MV-4-11 (cell line): Measurements from ENCODE around the gene SLC25A51.
"Not testable (repeated sequence)": the region's sequence is repeated elsewhere in the genome, so short reads cannot be mapped to it uniquely, and the experiment has no call there.

Experiments used
- DNase-seq: peaks from one replicate; lab custom pipeline; 2025; lab: John Stamatoyannopoulos, UW

SLC25A51 gene

DNA sequence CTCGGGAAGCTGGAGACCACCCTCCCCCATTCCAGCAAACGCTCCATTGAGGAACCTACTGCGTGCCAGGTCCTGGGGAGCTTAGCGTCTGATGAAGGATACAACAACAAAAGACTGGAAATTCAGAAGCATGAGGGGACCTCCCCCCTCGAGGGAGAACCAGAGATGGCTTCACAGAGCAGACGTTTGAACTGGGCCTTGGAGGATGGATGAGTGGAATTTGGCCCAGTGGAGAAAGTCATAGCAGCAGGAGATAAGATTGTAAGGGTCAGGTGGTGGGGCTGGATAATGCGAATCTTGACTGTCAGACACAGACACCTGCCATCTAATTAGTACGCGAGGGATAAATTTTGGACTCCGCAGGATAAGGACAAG lies 1.2 kb upstream of the SLC25A51 start:
- no peak for DNase-seq

DNA sequence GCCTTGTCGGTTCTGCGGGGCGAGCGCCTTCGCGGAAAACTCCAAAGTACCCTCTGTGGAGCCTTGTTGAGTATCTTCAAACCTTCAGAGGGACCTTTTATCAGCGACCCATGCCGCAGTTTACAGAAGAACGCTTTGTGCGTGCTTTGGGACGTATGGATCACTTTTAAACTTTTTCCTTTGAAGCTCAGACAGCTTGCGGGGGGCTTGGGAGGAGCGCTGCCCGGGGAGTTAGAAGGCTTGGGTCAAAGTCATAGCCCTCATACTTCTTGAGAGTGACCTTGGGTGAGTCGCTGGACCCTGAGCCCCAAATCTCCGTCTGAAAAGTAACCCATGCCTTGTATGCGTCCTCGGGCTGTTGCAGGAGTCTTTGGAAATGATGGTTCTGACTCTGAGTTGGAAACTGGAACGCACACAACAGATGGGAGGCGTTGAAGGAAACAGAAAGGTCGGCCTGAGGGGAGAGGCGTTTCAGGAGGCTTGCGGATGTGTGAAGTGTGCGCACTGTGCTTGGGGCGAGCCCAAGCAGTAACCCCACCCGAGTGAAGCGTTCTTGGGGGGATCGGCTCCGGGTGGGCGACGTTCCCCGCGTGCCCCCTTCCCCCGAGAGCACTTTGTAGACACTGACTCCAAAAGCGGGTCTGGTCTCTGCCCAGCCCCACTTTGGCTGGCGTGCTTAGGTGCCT lies 661 bp upstream of the SLC25A51 start:
- no peak for DNase-seq

DNA sequence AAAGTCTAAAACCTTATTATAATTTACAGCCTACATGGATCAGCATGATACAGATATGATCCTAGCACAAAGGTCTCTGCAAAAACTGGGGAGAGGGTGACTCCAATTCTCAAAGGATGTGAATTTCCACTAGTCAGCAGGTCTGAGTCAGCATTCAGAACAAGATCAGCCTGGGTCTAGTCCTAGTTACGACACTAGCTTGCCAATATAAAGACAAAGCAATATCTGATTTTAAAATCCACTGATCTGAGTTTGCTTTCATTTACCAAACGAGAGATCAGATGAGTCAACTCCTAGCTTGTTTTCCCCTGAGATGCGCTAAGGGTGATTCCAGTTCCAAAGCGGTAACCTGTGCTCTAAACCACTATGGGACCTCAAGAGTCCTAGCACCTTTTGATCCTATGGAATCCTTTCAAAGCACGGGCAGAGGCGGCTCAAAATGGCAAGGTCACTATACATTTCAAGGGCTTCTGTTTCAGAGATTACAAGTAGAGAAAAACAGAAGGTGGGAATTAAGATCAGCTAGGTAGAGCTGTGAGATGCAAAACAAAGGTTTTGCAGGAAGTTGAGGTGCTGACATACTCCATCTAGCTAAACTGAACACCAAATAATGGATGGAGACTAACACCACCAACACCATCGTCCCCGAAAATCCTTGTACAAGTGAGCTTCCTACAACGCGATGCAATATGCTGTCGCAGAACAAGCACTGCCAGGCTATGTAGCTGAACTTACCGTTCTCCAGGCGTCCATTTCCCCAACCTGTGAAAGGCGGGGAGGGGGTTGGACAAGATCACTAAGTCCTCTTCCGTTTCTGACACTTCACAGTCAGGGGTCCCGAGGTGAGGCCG lies 906 bp downstream of the SLC25A51 start:
- DNase-seq = peak; percentile 14

DNA sequence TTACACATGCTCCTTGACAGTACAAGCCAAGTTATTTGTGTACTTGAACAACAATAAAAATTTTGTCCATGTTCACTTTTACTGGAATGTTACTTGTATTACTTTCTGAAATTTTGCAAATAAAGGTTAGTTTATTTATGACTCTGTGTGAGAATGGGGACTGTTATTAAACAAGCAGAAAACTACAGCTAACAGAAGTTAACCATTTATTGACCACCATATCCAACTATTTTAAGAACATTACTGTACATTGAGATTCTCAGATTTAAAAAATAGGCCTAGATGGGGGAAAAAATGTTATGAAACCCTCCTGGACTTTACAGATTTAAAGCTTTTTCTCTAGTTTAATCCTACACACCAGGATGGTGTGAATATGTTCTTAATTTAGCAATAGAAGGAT lies 1.8 kb downstream of the SLC25A51 start:
- DNase-seq = no peak

DNA sequence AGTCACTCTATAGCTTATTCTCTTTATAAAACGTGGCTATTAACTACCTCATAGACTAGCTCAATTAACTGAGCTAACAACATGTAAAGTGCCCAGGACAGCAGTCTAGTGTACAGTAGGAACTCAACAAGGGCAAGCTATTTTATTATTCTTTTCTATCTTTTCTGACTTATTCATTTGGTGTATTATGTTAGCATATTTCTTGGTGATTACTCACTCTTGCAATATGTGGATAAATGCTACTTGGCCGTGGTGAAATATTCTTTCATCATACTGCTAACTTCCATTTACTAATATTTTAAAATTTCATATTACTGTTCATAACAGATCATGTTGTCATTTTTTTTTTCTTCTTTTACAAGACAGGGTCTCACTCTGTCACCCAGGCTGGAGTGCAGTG lies 4.9 kb downstream of the SLC25A51 start:
- DNase-seq = no peak

DNA sequence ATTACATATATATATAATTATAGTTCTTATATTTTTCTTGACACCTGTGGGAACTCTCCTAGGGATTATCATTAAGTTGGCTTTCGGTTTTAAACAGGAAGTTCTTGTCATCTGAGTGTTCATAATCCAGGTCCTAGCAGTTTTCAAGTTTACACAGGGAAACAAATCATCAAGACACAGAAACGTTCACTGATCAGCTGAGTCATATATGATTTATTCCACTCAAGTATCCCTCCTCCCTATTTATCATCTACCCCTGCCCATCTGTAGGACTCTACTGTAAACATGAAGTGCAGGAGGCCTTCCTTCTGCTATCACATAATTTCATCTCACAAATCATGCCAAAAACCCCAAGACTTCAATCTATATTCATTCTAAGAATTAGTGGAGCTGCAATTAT lies 6.3 kb downstream of the SLC25A51 start:
- DNase-seq = no peak

DNA sequence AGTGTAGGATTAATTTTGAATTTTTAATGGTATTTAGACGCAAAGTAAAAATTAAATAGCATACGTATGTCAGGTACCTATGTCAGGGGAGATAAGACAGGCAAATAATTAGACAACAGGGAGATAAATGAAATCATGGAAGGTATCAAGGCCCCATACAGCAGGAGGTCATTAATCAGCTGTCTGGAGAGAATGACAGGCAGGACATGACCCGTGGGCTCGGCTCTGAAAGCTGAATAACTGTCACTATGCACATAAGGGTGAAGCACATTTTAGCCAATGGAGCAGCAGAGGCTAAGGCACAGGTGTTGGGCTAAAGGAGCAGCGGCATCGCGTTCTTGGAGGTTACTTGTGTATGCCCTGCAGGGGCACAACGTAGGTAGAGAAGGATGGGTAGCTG lies 11.9 kb downstream of the SLC25A51 start:
- no peak for DNase-seq

DNA sequence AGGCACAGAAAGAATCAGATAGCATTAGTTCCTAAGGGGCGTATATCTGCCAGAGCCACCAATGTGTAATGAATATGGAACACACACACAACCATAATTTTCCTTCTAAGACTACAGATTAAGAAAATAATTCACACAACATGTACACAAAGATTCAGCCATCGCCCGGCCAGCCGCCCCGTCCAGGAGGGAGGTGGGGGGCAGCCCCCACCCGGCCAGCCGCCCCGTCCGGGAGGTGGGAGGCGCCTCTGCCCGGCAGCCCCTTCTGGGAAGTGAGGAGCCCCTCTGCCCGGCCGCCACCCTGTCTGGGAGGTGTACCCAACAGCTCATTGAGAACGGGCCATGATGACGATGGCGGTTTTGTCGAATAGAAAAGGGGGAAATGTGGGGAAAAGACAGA lies 12.9 kb downstream of the SLC25A51 start:
- not testable (repeated sequence) for DNase-seq

DNA sequence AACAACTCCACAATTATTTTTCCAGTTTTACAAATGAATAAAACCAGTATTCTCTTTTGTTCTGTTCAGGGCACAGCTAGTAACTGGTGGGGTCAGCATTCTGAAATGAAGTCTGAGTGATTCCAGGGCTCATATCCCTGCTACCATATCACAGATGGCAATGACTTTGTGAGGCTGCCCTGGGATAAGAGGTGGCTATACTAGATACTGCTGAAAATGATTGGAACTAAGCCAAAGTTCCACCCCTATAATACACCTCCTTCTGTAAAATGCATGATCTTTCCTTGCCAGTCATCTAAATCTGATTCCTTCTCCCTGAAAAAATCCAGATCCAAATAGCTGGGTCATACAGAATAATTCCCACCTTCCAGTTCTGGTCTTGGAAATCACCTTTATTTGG lies 14.4 kb downstream of the SLC25A51 start:
- no peak for DNase-seq

DNA sequence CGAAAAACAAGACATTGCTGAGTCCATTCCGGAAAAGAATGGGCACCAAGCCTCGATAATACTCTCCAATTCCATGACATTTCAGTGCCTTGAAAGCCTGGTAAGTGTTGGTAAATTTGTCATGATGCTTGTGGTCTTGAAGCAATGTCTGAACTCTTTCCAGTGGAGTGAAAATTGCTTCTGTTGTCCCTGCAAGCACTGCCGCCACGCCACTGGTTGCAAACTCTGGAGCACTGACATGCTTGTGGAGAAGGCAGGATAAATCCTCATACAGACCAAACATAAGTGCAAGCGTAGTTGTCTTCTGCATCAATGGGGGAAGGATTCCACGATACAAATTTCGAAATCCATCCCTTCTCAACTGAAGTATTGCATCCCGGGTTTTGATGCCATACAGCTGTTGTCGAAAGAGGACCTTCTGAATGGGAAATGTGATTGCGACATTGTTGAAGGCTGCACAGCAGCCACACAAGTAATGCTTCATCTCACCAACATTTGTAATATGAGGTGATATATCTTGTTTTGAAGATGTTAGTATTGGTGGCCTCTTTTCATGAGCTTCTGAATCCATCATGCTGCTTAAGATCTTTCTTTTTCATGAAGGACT lies 15.8 kb downstream of the SLC25A51 start:
- DNase-seq = peak; percentile 89

DNA sequence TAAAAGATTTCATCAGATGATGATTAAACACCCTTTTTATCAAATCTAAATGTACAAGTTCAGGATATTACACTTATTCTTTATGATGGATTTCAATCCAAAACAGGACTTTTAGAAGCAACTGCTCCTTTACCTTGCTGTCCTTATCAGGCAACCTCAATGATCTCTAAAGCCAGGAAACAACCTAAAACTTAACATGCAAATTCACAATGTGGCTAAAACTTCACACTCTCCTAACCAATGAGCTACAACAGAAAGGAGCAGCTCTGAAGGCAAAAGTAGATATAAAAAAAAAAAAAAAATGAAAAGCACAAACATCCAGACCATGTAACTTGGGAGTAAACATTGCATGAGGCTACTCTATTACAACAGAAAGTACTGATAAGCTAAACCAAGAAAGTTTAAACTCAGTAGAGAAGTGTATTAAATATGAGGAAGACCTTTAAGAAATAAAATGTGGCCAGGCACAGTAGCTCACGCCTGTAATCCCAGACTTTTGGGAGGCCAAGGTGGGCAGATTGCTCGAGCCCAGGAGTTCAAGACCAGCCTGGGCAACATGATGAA lies 22.9 kb downstream of the SLC25A51 start:
- DNase-seq = no peak

DNA sequence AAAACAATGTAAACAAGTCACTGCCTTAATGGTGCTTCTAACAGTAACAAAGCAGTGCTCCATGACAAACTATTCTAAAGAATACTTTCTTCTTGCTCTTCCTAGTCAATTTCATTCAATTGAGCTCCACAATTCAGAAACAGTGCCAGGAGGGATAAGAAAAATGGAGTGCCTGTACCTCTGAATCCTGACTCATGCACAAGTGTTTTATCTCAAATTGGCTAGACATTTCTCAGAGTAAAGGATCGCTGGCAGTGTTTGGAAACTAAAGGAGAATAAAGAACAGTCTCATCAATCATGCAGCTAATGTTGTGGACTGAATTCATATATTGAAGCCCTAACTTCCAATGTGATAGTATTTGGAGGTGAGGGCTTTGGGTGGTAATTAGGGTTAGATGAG lies 27.6 kb downstream of the SLC25A51 start:
- DNase-seq = no peak

DNA sequence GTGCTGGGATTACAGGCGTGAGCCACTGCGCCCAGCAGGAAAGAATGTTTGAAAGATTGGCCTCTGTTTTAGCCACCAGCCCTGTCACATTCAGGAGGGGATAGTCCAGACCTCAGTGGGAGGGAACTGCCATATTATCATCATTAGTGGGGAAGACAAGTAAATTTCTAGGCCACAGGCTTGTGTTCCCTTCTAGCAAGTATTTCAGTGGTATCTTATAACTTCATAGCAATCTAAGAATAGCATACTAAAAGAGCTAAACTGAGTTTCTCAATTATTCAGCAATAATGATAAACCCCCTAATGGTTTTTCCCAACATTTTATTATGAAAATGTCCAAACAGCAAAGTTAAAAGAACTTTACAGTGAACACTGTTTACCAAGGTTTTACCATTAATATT lies 30.0 kb downstream of the SLC25A51 start:
- DNase-seq = no peak

DNA sequence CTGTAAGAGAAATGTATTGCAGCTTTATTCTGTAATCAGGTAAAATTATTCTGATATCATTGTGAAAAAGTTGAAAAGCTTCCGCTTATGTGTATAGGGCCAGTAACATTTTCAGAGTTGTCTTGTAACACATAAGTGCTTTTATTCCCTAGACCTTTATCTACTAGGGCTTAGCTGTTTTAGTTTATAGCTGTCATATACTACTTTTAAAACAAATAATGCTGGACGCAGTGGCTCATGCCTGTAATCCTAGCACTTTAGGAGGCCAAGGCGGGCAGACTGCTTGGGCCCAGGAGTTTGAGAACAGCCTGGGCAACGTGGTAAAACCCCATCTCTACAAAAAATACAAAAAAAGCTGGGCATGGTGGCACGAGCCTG lies 33.1 kb downstream of the SLC25A51 start:
- DNase-seq = no peak

DNA sequence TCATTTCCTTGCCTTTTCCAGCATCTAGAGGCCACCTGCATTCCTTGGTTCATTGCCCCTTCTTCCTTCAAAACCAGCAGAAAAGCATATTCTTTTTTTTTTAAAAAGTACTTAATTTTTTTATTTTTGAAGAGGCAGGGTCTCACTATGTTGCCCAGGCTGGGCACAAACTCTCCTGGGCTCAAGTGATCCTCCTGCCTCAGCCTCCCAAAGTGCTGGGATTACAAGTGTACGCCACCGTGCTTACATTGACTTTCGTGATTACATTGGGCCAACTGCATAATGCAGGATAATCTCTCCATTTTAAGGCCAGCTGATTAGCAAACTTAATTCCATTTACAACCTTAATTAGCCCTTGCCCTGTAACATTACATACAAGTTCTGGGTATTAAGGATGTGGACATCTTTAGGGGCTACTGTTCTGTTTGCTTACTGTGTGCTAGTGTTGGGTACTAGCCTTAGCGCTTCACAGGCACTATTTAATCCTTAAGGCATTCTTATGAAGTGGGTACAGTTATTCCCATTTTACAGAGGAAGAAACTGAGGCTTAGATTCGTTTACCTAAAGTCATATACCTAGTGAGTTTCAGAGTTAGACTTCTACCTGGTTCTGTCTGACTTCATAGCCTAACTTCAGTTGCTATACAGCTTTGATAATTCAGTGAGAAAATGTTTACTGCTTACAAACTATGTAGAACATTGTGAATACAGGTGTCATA lies 33.7 kb downstream of the SLC25A51 start:
- no peak for DNase-seq

DNA sequence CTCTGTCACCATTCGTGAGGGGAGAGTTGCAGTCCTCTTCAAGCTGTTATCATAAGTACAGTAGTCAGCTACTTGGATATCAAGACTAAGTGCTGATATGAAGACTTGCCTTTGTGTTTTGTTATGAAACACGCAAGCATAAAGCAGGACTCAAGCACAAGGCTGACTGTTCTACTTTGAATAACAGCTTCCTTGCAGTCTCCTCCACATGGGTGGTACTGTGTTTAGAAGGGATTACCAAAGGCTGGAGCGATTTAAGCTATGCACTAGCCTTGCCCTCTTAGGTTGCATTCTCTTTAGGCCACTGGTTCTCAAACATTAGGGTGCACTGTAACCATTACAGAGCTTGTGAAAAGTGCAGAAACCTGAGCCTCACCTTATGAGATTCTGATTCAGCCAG lies 41.4 kb downstream of the SLC25A51 start:
- no peak for DNase-seq

DNA sequence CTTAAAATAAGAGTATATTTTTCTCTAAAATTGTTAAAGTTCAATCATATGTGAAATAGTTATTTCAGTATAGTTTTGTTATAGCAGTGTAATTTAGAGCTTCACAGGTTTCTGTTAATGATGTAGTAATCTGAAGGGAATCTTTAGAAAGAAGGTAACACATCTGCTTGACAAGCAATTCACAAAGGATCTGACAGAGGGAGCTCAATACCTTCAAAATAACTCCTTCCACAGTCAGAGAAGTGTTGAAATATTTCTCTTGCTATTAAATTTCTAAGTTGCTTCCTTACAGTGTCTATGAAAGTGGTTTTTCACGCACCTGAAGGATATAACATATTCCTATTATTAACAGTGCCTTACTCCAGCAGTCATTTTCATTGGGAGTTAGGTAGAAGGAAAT lies 44.9 kb downstream of the SLC25A51 start:
- peak; percentile 35 for DNase-seq

DNA sequence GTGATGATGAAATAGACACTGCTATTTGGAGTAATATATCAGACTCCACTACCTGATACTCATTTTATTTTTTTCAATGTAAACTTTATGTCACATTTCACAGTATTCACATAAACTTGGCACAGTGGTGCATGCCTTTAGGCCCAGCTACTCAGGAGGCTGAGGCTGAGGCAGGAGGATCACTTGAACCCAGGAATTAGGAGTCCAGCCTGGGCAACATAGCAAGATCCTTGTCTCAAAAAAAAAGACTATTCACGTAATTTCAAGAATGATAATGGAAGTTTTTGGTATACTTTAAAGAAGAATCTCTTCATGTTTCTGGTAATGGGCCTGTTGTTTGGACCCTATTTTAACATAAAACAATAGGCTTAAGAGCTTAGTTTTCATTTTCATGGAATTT lies 47.4 kb downstream of the SLC25A51 start:
- DNase-seq = no peak

DNA sequence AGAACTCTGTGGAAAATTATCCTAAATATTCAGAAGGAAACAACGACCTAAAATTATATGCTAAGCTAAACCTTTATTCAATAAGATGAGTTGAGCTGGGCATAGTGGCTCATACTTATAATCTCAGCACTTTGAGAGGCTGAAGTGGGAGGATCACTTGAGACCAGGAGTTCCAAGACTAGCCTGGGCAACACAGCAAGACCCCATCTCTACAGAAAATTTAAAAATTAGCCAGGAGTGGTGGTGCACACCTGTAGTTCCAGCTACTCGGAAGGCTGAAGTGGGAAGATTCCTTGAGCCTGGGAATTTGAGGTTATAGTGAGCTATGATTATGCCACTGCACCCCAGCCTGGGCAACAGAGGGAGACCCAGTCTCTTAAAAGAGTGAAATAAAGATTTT lies 51.7 kb downstream of the SLC25A51 start:
- no peak for DNase-seq

DNA sequence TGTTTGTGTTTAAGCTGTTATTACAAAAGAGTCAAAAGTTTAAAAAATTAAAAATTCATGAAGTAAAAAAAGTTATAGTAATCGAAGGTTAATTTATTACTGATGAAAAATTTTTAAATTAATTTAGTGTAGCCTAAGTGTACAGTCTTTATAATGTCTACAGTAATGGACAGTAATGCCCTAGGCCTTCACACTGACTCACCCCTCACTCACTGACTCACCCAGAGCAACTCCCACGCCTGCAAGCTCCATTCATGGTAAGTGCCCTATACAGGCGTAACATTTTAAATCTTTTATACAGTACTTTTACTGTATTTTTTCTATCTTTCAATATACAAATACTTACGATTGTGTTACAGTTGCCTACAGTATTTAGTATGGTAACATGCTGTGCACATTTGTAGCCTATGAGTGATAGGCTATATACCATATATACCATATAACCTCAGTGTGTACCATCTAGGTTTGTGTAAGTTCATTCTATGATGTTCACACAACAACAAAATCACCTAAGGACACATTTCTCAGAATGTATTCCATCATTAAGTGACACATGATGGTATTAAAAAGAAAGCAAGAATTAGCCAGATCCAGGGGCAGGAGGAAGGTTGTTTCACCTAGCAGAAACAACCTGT lies 63.2 kb downstream of the SLC25A51 start:
- no peak for DNase-seq

DNA sequence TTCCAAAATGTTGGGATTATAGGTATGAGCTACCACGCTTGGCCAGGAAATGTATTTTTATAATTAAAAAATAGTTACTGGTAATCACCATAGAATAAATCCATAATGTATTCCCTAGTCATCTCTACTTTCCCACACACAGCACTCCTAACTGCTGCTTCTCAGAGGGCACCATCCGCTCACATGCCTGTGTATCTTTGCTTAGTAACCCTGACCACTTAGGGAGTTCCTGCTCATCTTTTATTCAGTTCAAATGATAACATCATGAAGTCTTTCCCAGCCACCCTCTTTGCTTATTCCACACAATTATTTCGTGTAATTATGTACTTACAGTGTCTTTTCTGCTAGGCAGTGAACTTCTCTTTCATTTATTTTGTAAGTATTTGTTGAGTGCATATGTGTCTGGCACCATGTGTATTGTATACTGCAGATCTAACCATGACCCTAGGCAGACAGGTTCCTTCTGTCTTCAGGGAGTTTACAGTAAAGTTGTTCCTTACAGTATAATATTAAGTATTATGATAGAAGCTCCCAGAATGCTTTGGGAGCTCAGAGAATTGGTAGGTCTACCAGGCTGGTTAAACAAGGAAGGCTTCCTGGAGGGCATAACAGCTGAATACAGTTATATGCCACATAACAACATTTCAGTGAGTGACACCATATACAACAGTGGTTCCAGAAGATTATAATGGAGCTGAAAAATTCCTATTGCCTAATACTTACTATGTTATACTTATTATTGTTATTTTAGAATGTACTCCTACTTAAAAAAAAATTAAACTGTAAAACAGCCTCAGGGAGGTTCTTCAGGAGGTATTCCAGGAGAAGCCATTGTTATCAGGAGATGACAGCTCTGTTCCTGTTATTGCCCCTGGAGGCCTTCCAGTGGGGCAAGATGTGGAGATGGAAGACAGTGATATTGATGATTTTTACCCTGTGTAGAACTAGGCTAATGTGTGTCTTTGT lies 64.1 kb downstream of the SLC25A51 start:
- DNase-seq = no peak
